ENCODE results near the gene UGT1A8.

DNA sequence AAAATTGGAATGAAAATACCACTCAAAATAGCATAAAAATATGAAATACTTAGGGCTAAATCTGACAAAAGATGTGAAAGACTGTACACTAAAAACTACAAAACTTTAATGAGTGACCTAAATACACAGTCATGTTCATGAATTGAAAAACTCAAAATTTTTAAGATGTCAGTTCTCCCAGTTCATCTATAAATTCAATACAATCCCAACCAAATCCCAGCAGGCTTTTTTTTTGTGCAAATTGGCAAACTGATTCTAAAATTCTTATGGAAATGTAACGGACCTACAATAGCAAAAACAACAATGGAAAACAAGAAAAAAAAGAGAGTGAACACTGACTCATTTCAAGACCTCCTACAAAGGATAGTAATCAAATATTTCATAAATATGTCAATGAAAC is 46.4 kb upstream of the UGT1A8 start:
- TF ChIP-seq, protein P1, sequence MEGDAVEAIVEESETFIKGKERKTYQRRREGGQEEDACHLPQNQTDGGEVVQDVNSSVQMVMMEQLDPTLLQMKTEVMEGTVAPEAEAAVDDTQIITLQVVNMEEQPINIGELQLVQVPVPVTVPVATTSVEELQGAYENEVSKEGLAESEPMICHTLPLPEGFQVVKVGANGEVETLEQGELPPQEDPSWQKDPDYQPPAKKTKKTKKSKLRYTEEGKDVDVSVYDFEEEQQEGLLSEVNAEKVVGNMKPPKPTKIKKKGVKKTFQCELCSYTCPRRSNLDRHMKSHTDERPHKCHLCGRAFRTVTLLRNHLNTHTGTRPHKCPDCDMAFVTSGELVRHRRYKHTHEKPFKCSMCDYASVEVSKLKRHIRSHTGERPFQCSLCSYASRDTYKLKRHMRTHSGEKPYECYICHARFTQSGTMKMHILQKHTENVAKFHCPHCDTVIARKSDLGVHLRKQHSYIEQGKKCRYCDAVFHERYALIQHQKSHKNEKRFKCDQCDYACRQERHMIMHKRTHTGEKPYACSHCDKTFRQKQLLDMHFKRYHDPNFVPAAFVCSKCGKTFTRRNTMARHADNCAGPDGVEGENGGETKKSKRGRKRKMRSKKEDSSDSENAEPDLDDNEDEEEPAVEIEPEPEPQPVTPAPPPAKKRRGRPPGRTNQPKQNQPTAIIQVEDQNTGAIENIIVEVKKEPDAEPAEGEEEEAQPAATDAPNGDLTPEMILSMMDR (IDR thresholded peaks at IDR 0.05), result no peak
- TF ChIP-seq SIN3A (IDR thresholded peaks at IDR 0.05; ENCODE audit: borderline replicate concordance, low read depth, low read length) (no peak), RFX5 (IDR thresholded peaks at IDR 0.05; ENCODE audit: low read length) (no peak), FOSL2 (IDR thresholded peaks at IDR 0.05; ENCODE audit: borderline replicate concordance, low read depth) (no peak), FOXM1 (IDR thresholded peaks at IDR 0.05; ENCODE audit: low read depth) (no peak), EZH2phosphoT487 (IDR thresholded peaks at IDR 0.05; ENCODE audit: borderline replicate concordance, low read depth) (no peak), POLR2AphosphoS5 (IDR thresholded peaks at IDR 0.05; ENCODE audit: low read depth, low read length) (no peak), TCF12 (IDR thresholded peaks at IDR 0.05) (no peak), GABPA (IDR thresholded peaks at IDR 0.05; ENCODE audit: low read depth) (no peak), TEAD4 (IDR thresholded peaks at IDR 0.05; ENCODE audit: borderline replicate concordance, insufficient read depth) (no peak)
- TF ChIP-seq, protein P2, sequence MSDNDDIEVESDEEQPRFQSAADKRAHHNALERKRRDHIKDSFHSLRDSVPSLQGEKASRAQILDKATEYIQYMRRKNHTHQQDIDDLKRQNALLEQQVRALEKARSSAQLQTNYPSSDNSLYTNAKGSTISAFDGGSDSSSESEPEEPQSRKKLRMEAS (IDR thresholded peaks at IDR 0.05; ENCODE audit: low read depth), result no peak
- TF ChIP-seq, protein P3, sequence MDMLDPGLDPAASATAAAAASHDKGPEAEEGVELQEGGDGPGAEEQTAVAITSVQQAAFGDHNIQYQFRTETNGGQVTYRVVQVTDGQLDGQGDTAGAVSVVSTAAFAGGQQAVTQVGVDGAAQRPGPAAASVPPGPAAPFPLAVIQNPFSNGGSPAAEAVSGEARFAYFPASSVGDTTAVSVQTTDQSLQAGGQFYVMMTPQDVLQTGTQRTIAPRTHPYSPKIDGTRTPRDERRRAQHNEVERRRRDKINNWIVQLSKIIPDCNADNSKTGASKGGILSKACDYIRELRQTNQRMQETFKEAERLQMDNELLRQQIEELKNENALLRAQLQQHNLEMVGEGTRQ (IDR thresholded peaks at IDR 0.05; ENCODE audit: borderline replicate concordance, low read depth, low read length), result no peak
- TF ChIP-seq, protein P4, sequence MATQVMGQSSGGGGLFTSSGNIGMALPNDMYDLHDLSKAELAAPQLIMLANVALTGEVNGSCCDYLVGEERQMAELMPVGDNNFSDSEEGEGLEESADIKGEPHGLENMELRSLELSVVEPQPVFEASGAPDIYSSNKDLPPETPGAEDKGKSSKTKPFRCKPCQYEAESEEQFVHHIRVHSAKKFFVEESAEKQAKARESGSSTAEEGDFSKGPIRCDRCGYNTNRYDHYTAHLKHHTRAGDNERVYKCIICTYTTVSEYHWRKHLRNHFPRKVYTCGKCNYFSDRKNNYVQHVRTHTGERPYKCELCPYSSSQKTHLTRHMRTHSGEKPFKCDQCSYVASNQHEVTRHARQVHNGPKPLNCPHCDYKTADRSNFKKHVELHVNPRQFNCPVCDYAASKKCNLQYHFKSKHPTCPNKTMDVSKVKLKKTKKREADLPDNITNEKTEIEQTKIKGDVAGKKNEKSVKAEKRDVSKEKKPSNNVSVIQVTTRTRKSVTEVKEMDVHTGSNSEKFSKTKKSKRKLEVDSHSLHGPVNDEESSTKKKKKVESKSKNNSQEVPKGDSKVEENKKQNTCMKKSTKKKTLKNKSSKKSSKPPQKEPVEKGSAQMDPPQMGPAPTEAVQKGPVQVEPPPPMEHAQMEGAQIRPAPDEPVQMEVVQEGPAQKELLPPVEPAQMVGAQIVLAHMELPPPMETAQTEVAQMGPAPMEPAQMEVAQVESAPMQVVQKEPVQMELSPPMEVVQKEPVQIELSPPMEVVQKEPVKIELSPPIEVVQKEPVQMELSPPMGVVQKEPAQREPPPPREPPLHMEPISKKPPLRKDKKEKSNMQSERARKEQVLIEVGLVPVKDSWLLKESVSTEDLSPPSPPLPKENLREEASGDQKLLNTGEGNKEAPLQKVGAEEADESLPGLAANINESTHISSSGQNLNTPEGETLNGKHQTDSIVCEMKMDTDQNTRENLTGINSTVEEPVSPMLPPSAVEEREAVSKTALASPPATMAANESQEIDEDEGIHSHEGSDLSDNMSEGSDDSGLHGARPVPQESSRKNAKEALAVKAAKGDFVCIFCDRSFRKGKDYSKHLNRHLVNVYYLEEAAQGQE (IDR thresholded peaks at IDR 0.05; ENCODE audit: low read depth, low read length), result no peak

Data from SK-N-SH (cell line).